HepG2 (cell line): ENCODE data around the gene COMT. TPM values are rescaled to one million over a fixed set of nuclear protein-coding genes. Genes with fewer than 3 reads are reported as not detected.

Source experiments
- ATAC-seq: fragments of 200-7000 bp; cut with Tn5 transposase; 3 replicates; pipeline ENCODE4 v1.9.1; 2020; ENCODE audit warnings: mild to moderate bottlenecking, moderate library complexity
- BruUV-seq: library from RNA; stranded (reverse); fragments of 400-500 nt; replicated peaks from 2 replicates; lab custom pipeline; 2021; lab: Mats Ljungman, UMichigan
- CTCF ChIA-PET: fragments of 300-600 bp; formaldehyde crosslinking; extraction: SDS; loops from one replicate; lab custom pipeline; 2021; ENCODE audit warnings: low total read pairs, inconsistent platforms, low intra/inter-chr PET ratio; lab: Yijun Ruan, JAX
- POLR2A ChIA-PET: fragments of 350-600 bp; sonication (Branson Sonifier 250); formaldehyde crosslinking; loops from one replicate; lab custom pipeline; 2020; ENCODE audit warnings: antibody characterized with exemption, inconsistent platforms; lab: Yijun Ruan, JAX
- DNase-seq: peaks from one replicate; pipeline ENCODE4 v3.0.0-alpha.2; 2015; ENCODE audit warnings: low spot score
- FAIRE-seq: peaks from 3 replicates; lab custom pipeline; 2011; peaks lifted over from hg19 to GRCh38; lab: Jason Lieb, UNC
- H2AFZ ChIP-seq: one replicate; pipeline ENCODE4 v1.6.1; 2011; ENCODE audit warnings: low read length, inconsistent platforms
- H3K27ac ChIP-seq: fragments of 300-600 bp; 3 replicates; pipeline ENCODE4 v1.8.0; 2011; ENCODE audit warnings: mixed run types, mild to moderate bottlenecking, mixed read lengths, low read length, inconsistent platforms; ENCODE audit not compliant: insufficient read depth; ENCODE audit errors: extremely low read length
- H3K27me3 ChIP-seq, 2 experiments: fragments of 200-600 bp in 1 of 2; 2 replicates in 1 of 2; 3 replicates in 1 of 2; pipeline versions ENCODE4 v1.6.0 to v1.8.0; 2011; ENCODE audit warnings: low read length in 2 of 2, mild to moderate bottlenecking in 2 of 2, moderate library complexity in 2 of 2, inconsistent platforms in 1 of 2; ENCODE audit not compliant: insufficient read depth in 2 of 2, control insufficient read depth in 1 of 2
- H3K36me3 ChIP-seq, 2 experiments: fragments of 200-600 bp in 1 of 2; replicated peaks in 1 of 2; 2 replicates in 1 of 2; 3 replicates in 1 of 2; pipeline versions ENCODE4 v1.5.1 to v1.8.0; 2011; ENCODE audit warnings: low read length in 2 of 2, inconsistent platforms in 1 of 2; ENCODE audit not compliant: insufficient read depth in 2 of 2, control insufficient read depth in 1 of 2
- H3K4me1 ChIP-seq: 2 replicates; pipeline ENCODE4 v1.5.1; 2012; ENCODE audit warnings: low read length, inconsistent platforms; ENCODE audit not compliant: insufficient read depth
- H3K4me2 ChIP-seq: 2 replicates; pipeline ENCODE4 v1.6.0; 2011; ENCODE audit warnings: low read depth, low read length, inconsistent platforms
- H3K4me3 ChIP-seq, 3 experiments: fragments of 200-600 bp in 1 of 3; sonication (generic), shearing (Covaris generic) in 1 of 3; replicated peaks in 1 of 3; 2 replicates each; pipeline ENCODE4 v1.5.1; 2011 to 2016; ENCODE audit warnings: low read length in 3 of 3, inconsistent platforms in 2 of 3, low read depth in 2 of 3, mild to moderate bottlenecking in 2 of 3, control low read depth in 1 of 3, mixed read lengths in 1 of 3; ENCODE audit not compliant: insufficient read depth in 1 of 3
- H3K79me2 ChIP-seq: one replicate; pipeline ENCODE4 v1.6.1; 2011; ENCODE audit warnings: low read length, inconsistent platforms; ENCODE audit not compliant: insufficient read depth
- H3K9ac ChIP-seq: 2 replicates; pipeline ENCODE4 v1.6.0; 2011; ENCODE audit warnings: mild to moderate bottlenecking, low read depth, low read length, inconsistent platforms; ENCODE audit not compliant: insufficient read depth
- H3K9me3 ChIP-seq: 2 replicates; pipeline ENCODE4 v1.5.1; 2012; ENCODE audit warnings: mild to moderate bottlenecking, low read length
- H4K20me1 ChIP-seq: 2 replicates; pipeline ENCODE4 v1.6.0; 2011; ENCODE audit warnings: inconsistent platforms, mild to moderate bottlenecking, low read length, moderate library complexity; ENCODE audit not compliant: insufficient read depth
- ESRRA ChIP-seq: sonication (generic); formaldehyde crosslinking; IDR thresholded peaks from 2 replicates; pipeline ENCODE4 v1.5.1; 2020; ENCODE audit warnings: mild to moderate bottlenecking, low read depth, missing genetic modification reagents
- GABPA ChIP-seq, 2 experiments: IDR thresholded peaks; 2 replicates each; pipeline ENCODE4 v1.6.1; 2011 to 2016; ENCODE audit warnings: low read depth in 2 of 2, low read length in 1 of 2, missing biosample characterization in 1 of 2, missing genetic modification characterization in 1 of 2
- IKZF1 ChIP-seq: fragments of 450-650 bp; IDR thresholded peaks from 2 replicates; pipeline ENCODE4 v1.7.1; 2016
- JUND ChIP-seq: sonication (generic); formaldehyde crosslinking; IDR thresholded peaks from 2 replicates; pipeline ENCODE4 v1.8.0; 2022; ENCODE audit warnings: mild to moderate bottlenecking, missing genetic modification reagents
- PTBP1 ChIP-seq: fragments of 200-400 bp; formaldehyde crosslinking; IDR thresholded peaks from 2 replicates; pipeline ENCODE4 v1.6.1; 2018; ENCODE audit warnings: low read length, low read depth; ENCODE audit not compliant: poor library complexity, severe bottlenecking
- TBX2 ChIP-seq: sonication (generic); formaldehyde crosslinking; IDR thresholded peaks from 2 replicates; pipeline ENCODE4 v1.5.0; 2020; ENCODE audit warnings: missing genetic modification reagents, mild to moderate bottlenecking, borderline replicate concordance
- TCF7 ChIP-seq: sonication (generic); IDR thresholded peaks from 2 replicates; pipeline ENCODE4 v1.6.1; 2016; ENCODE audit warnings: antibody characterized with exemption, low read depth
- TOPORS ChIP-seq: sonication (generic); formaldehyde crosslinking; IDR thresholded peaks from 2 replicates; pipeline ENCODE4 v1.8.0; 2023; ENCODE audit warnings: mild to moderate bottlenecking, missing genetic modification reagents
- TRIM24 ChIP-seq: sonication (generic); formaldehyde crosslinking; IDR thresholded peaks from 2 replicates; pipeline ENCODE4 v1.8.0; 2022; ENCODE audit warnings: mild to moderate bottlenecking, missing genetic modification reagents
- XBP1 ChIP-seq: sonication (generic); formaldehyde crosslinking; IDR thresholded peaks from 2 replicates; pipeline ENCODE4 v1.5.0; 2020; ENCODE audit warnings: missing genetic modification reagents
- ZNF335 ChIP-seq: sonication (generic); formaldehyde crosslinking; IDR thresholded peaks from 2 replicates; pipeline ENCODE4 v1.4.0; 2020; ENCODE audit warnings: missing genetic modification reagents
- ZNF350 ChIP-seq: sonication (generic); formaldehyde crosslinking; IDR thresholded peaks from 2 replicates; pipeline ENCODE4 v1.4.0; 2020; ENCODE audit warnings: mild to moderate bottlenecking, low read depth, missing genetic modification reagents, borderline replicate concordance
- ZNF367 ChIP-seq: sonication (generic); formaldehyde crosslinking; IDR thresholded peaks from 2 replicates; pipeline ENCODE4 v1.4.0; 2020; ENCODE audit warnings: missing genetic modification reagents, borderline replicate concordance
- ZNF558 ChIP-seq: sonication (generic); formaldehyde crosslinking; IDR thresholded peaks from 2 replicates; pipeline ENCODE4 v1.9.0; 2022; ENCODE audit warnings: mild to moderate bottlenecking, missing genetic modification reagents, borderline replicate concordance
- ZNF747 ChIP-seq: sonication (generic); formaldehyde crosslinking; IDR thresholded peaks from 2 replicates; pipeline ENCODE4 v1.8.1; 2023; ENCODE audit warnings: missing genetic modification reagents, mild to moderate bottlenecking, borderline replicate concordance
- WGBS: methylation state at CpG from one replicate; pipeline ENCODE4 v1.1.6; 2017; ENCODE audit warnings: low lambda C conversion rate; 5-methylcytosine and 5-hydroxymethylcytosine counted together
- in situ Hi-C: cut with HindIII; loops from 2 replicates; pipeline ENCODE4 v1.10.0; 2017; ENCODE audit warnings: low pct_unique_long_range_greater_than_20kb; ENCODE audit not compliant: extremely low pct_ligation_motif_present
- intact Hi-C: fragments of 100-400 bp; cut with micrococcal nuclease; formaldehyde crosslinking; loops from one replicate; pipeline ENCODE4 v1.10.0; 2022; ENCODE audit not compliant: unreplicated experiment
- polyA plus RNA-seq, 8 experiments: library from polyadenylated mRNA; depleted of rRNA in 3 of 8; stranded (reverse) in 7 of 8; unstranded in 1 of 8; fragments of >200 nt; fragmentation: Illumina TruSeq in 4 of 8; extraction: Trizol in 4 of 8; gene quantifications; 2 replicates each; pipeline versions ENCODE4 v1.2.1 to v1.2.3, GENCODE V29; 2011 to 2016; ENCODE audit warnings: low read depth in 4 of 8, missing spikeins in 1 of 8, mixed read lengths in 1 of 8; ENCODE audit not compliant: insufficient read depth in 1 of 8
- total RNA-seq, 5 experiments: library from RNA; depleted of rRNA; stranded (reverse); fragments of >200 nt; fragmentation: Illumina TruSeq; extraction: Trizol; gene quantifications; 2 replicates each; pipeline ENCODE4 v1.2.3, GENCODE V29; 2016; ENCODE audit warnings: low read depth in 1 of 5
- TF ChIP-seq, protein P1 (sequence below): sonication (generic); formaldehyde crosslinking; IDR thresholded peaks from 2 replicates; pipeline ENCODE4 v1.9.0; 2021; ENCODE audit warnings: missing genetic modification reagents, borderline replicate concordance
- TF ChIP-seq, protein P2 (sequence below): IDR thresholded peaks from 2 replicates; pipeline ENCODE4 v1.6.1; 2016; ENCODE audit warnings: low read depth, control low read depth
- TF ChIP-seq, protein P3 (sequence below): sonication (generic); formaldehyde crosslinking; IDR thresholded peaks from 2 replicates; pipeline ENCODE4 v1.5.0; 2020; ENCODE audit warnings: mild to moderate bottlenecking, missing genetic modification reagents

COMT gene
- total and polyA plus RNA-seq, 2 of the 13 experiments (the other 11 are each of a cell fraction or from before 2014, with no cell fraction given) = 156 to 162 TPM

GRCh38 chr22:20002636-20003035 lies 61.1 kb downstream of the COMT start (continued):
- TF ChIP-seq ZNF350 (CRISPR knock-in tag) (no peak), TOPORS (no peak), PTBP1 (no peak), TBX2 (CRISPR knock-in tag) (no peak), GABPA (IDR thresholded peaks at IDR 0.05; ENCODE audit: low read depth, low read length) (no peak), GABPA (CRISPR knock-in tag; IDR thresholded peaks at IDR 0.05; ENCODE audit: low read depth) (no peak)
- TF ChIP-seq, protein P1, sequence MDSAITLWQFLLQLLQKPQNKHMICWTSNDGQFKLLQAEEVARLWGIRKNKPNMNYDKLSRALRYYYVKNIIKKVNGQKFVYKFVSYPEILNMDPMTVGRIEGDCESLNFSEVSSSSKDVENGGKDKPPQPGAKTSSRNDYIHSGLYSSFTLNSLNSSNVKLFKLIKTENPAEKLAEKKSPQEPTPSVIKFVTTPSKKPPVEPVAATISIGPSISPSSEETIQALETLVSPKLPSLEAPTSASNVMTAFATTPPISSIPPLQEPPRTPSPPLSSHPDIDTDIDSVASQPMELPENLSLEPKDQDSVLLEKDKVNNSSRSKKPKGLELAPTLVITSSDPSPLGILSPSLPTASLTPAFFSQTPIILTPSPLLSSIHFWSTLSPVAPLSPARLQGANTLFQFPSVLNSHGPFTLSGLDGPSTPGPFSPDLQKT (CRISPR knock-in tag) = no peak

GRCh38 chr22:20003304-20003703 lies 61.7 kb downstream of the COMT start:
- CTCF ChIA-PET = no interaction called here
- BruUV-seq = no TSS peak
- intact Hi-C loops = no loop called here

More at GRCh38 chr22:20003304-20003703, 61.7 kb downstream of the COMT start:
- H3K4me3 ChIP-seq = no peak overlapping the region
- no peak overlapping the region for H3K9ac ChIP-seq
- FAIRE-seq (peak; percentile 4), DNase-seq (no peak), ATAC-seq (no peak)
- H3K4me2 ChIP-seq = no peak overlapping the region
- no peaks in the 10 kb centered on the region; the same call in 1 of the 2 replicates for H4K20me1 ChIP-seq
- peaks cover 43% of the 10 kb centered on the region for H3K4me1 ChIP-seq
- in situ Hi-C loops = no loop called here
- POLR2A ChIA-PET = no interaction called here
- H3K79me2 ChIP-seq = peaks cover 9% of the 10 kb centered on the region
- peaks cover 14% of the 10 kb centered on the region for H3K9me3 ChIP-seq
- no peak overlapping the region for H2AFZ ChIP-seq
- H3K36me3 ChIP-seq = peaks cover 1 to 7% of the 10 kb centered on the region in 2 experiments; a peak in 1 of 5 replicates
- TF ChIP-seq ESRRA (no peak), ZNF558 (CRISPR knock-in tag) (no peak), JUND (CRISPR knock-in tag) (no peak), ZNF367 (no peak), IKZF1 (no peak), ZNF747 (CRISPR knock-in tag) (no peak), TCF7 (no peak), ZNF335 (CRISPR knock-in tag) (no peak), TRIM24 (no peak), XBP1 (CRISPR knock-in tag) (no peak)
- TF ChIP-seq, protein P2, sequence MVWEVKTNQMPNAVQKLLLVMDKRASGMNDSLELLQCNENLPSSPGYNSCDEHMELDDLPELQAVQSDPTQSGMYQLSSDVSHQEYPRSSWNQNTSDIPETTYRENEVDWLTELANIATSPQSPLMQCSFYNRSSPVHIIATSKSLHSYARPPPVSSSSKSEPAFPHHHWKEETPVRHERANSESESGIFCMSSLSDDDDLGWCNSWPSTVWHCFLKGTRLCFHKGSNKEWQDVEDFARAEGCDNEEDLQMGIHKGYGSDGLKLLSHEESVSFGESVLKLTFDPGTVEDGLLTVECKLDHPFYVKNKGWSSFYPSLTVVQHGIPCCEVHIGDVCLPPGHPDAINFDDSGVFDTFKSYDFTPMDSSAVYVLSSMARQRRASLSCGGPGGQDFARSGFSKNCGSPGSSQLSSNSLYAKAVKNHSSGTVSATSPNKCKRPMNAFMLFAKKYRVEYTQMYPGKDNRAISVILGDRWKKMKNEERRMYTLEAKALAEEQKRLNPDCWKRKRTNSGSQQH = no peak
- TF ChIP-seq, protein P3, sequence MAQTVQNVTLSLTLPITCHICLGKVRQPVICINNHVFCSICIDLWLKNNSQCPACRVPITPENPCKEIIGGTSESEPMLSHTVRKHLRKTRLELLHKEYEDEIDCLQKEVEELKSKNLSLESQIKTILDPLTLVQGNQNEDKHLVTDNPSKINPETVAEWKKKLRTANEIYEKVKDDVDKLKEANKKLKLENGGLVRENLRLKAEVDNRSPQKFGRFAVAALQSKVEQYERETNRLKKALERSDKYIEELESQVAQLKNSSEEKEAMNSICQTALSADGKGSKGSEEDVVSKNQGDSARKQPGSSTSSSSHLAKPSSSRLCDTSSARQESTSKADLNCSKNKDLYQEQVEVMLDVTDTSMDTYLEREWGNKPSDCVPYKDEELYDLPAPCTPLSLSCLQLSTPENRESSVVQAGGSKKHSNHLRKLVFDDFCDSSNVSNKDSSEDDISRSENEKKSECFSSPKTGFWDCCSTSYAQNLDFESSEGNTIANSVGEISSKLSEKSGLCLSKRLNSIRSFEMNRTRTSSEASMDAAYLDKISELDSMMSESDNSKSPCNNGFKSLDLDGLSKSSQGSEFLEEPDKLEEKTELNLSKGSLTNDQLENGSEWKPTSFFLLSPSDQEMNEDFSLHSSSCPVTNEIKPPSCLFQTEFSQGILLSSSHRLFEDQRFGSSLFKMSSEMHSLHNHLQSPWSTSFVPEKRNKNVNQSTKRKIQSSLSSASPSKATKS (CRISPR knock-in tag) = no peak
- H3K27me3 ChIP-seq = no peaks in the 10 kb centered on the region
- 98% methylated on average over 1 of the region's 1 CpG for WGBS
- H3K27ac ChIP-seq = no peak overlapping the region
